SK-N-SH (cell line): Measurements from ENCODE around the gene HAUS3. TPM values are rescaled to one million over a fixed set of nuclear protein-coding genes. Genes with fewer than 3 reads are reported as not detected.

Experiments
- CTCF ChIA-PET: fragments of 300-600, 350-600 bp; formaldehyde crosslinking; extraction: SDS; loops from one replicate; lab custom pipeline; 2021; lab: Yijun Ruan, JAX
- POLR2A ChIA-PET: fragments of 350-600 bp; sonication (Branson Sonifier 250); formaldehyde crosslinking; extraction: SDS; loops from one replicate; lab custom pipeline; 2020; ENCODE audit warnings: antibody characterized with exemption, inconsistent platforms; lab: Yijun Ruan, JAX
- DNase-seq: peaks from one replicate; pipeline ENCODE4 v3.0.0; 2012
- H2AFZ ChIP-seq: fragments of 200-600 bp; sonication (generic); 2 replicates; pipeline ENCODE4 v1.8.1; 2016; ENCODE audit warnings: antibody characterized with exemption, mild to moderate bottlenecking, low read depth
- H3F3A ChIP-seq: fragments of 200-600 bp; sonication (generic); replicated peaks from 2 replicates; pipeline ENCODE3; 2016; ENCODE audit warnings: antibody characterized with exemption, mild to moderate bottlenecking; ENCODE audit not compliant: insufficient read depth
- H3K27ac ChIP-seq, 2 experiments: fragments of 200-500 bp in 1 of 2; fragments of 200-600 bp in 1 of 2; sonication (Bioruptor generic) in 1 of 2; sonication (generic), shearing (Covaris generic) in 1 of 2; 2 replicates each; pipeline versions ENCODE4 v1.5.1 to v1.6.1; 2014 to 2016; ENCODE audit warnings: low read depth in 2 of 2, inconsistent platforms in 1 of 2, low read length in 1 of 2, mild to moderate bottlenecking in 1 of 2, mixed read lengths in 1 of 2
- H3K27me3 ChIP-seq: fragments of 200-600 bp; sonication (generic), shearing (Covaris generic); 2 replicates; pipeline ENCODE4 v1.6.1; 2016; ENCODE audit warnings: mixed run types; ENCODE audit not compliant: insufficient read depth
- H3K36me3 ChIP-seq, 2 experiments: fragments of 200-500 bp in 1 of 2; fragments of 200-600 bp in 1 of 2; sonication (Bioruptor generic) in 1 of 2; sonication (generic) in 1 of 2; replicated peaks in 1 of 2; 2 replicates each; pipeline versions ENCODE3 to v1.5.1; 2014 to 2016; ENCODE audit warnings: low read length in 1 of 2, mild to moderate bottlenecking in 1 of 2; ENCODE audit not compliant: insufficient read depth in 2 of 2, control insufficient read depth in 1 of 2
- H3K4me1 ChIP-seq, 2 experiments: fragments of 200-500 bp in 1 of 2; fragments of 200-600 bp in 1 of 2; sonication (Bioruptor generic) in 1 of 2; sonication (generic), shearing (Covaris generic) in 1 of 2; 2 replicates each; pipeline versions ENCODE4 v1.5.1 to v1.6.1; 2014 to 2016; ENCODE audit warnings: low read depth in 1 of 2, low read length in 1 of 2, mixed run types in 1 of 2; ENCODE audit not compliant: insufficient read depth in 2 of 2, control insufficient read depth in 1 of 2
- H3K4me2 ChIP-seq: fragments of 200-600 bp; sonication (generic), shearing (Covaris generic); 2 replicates; pipeline ENCODE4 v1.6.1; 2017; ENCODE audit warnings: mixed run types
- H3K4me3 ChIP-seq, 2 experiments: fragments of 200-500 bp in 1 of 2; fragments of 200-600 bp in 1 of 2; sonication (Bioruptor generic) in 1 of 2; sonication (generic), shearing (Covaris generic) in 1 of 2; 2 replicates each; pipeline versions ENCODE4 v1.5.1 to v1.8.1; 2014 to 2016; ENCODE audit warnings: low read depth in 2 of 2, inconsistent platforms in 1 of 2, low read length in 1 of 2, mild to moderate bottlenecking in 1 of 2, mixed read lengths in 1 of 2, moderate library complexity in 1 of 2
- H3K79me2 ChIP-seq: fragments of 200-600 bp; sonication (generic); 2 replicates; pipeline ENCODE4 v1.8.1; 2017; ENCODE audit warnings: mild to moderate bottlenecking; ENCODE audit not compliant: insufficient read depth
- H3K9ac ChIP-seq: fragments of 200-600 bp; sonication (generic); 2 replicates; pipeline ENCODE4 v1.6.1; 2017; ENCODE audit warnings: mixed run types
- H3K9me2 ChIP-seq: fragments of 200-600 bp; sonication (generic); 2 replicates; pipeline ENCODE4 v1.6.1; 2017; ENCODE audit warnings: mixed run types
- H3K9me3 ChIP-seq: fragments of 200-600 bp; sonication (generic); 2 replicates; pipeline ENCODE4 v1.6.1; 2017; ENCODE audit warnings: mixed run types, mild to moderate bottlenecking, moderate library complexity
- H4K20me1 ChIP-seq: fragments of 200-600 bp; sonication (generic); 2 replicates; pipeline ENCODE4 v1.6.1; 2017; ENCODE audit warnings: mild to moderate bottlenecking, mixed run types; ENCODE audit not compliant: insufficient read depth
- CHD2 ChIP-seq: fragments of 150-350 bp; IDR thresholded peaks from 2 replicates; pipeline ENCODE4 v1.6.1; 2018; ENCODE audit warnings: low read length; ENCODE audit not compliant: partially characterized antibody
- EP300 ChIP-seq, 2 experiments: IDR thresholded peaks; 2 replicates each; pipeline versions ENCODE4 v1.4.0 to v1.6.1; 2012; ENCODE audit warnings: borderline replicate concordance in 1 of 2, low read depth in 1 of 2, low read length in 1 of 2
- FOSL2 ChIP-seq: IDR thresholded peaks from 2 replicates; pipeline ENCODE4 v1.4.0; 2012; ENCODE audit warnings: low read depth, mild to moderate bottlenecking, moderate library complexity, borderline replicate concordance
- FOXJ3 ChIP-seq: sonication (generic); formaldehyde crosslinking; IDR thresholded peaks from 2 replicates; pipeline ENCODE4 v1.5.1; 2020; ENCODE audit warnings: mild to moderate bottlenecking, missing genetic modification reagents
- JUND ChIP-seq: IDR thresholded peaks from 2 replicates; pipeline ENCODE4 v1.4.0; 2012
- RAD21 ChIP-seq: IDR thresholded peaks from 2 replicates; pipeline ENCODE4 v1.6.1; 2012; ENCODE audit warnings: mild to moderate bottlenecking, low read length
- RCOR1 ChIP-seq: fragments of 150-350 bp; IDR thresholded peaks from 2 replicates; pipeline ENCODE4 v1.6.1; 2017; ENCODE audit warnings: antibody characterized with exemption, low read length
- SMC3 ChIP-seq: IDR thresholded peaks from 2 replicates; pipeline ENCODE4 v1.6.1; 2012; ENCODE audit warnings: low read depth, low read length, improper control_type of control experiment
- WGBS: methylation state at CpG from one replicate; pipeline ENCODE4 v1.1.6; 2017; ENCODE audit warnings: low lambda C conversion rate; 5-methylcytosine and 5-hydroxymethylcytosine counted together
- polyA plus RNA-seq, 3 experiments: library from polyadenylated mRNA; depleted of rRNA; stranded (reverse); fragments of >200 nt; gene quantifications; 2 replicates each; pipeline ENCODE4 v1.2.3, GENCODE V29; 2012
- TF ChIP-seq, protein P1 (sequence below): IDR thresholded peaks from 2 replicates; pipeline ENCODE4 v1.4.0; 2012; ENCODE audit warnings: low read depth, borderline replicate concordance
- TF ChIP-seq, protein P2 (sequence below): fragments of 150-350 bp; IDR thresholded peaks from 2 replicates; pipeline ENCODE4 v1.6.1; 2016; ENCODE audit warnings: mild to moderate bottlenecking, low read depth, low read length
- TF ChIP-seq, protein P3 (sequence below): IDR thresholded peaks from 2 replicates; pipeline ENCODE4 v1.4.0; 2012; ENCODE audit warnings: low read depth
- TF ChIP-seq, protein P4 (sequence below): fragments of 200-600 bp; sonication (generic); IDR thresholded peaks from 2 replicates; pipeline ENCODE4 v1.6.1; 2017; ENCODE audit warnings: antibody characterized with exemption, mild to moderate bottlenecking, moderate library complexity
- TF ChIP-seq, protein P5 (sequence below): IDR thresholded peaks from 2 replicates; pipeline ENCODE4; 2012
- TF ChIP-seq, protein P6 (sequence below): IDR thresholded peaks from 2 replicates; pipeline ENCODE4 v1.6.1; 2012; ENCODE audit warnings: mild to moderate bottlenecking, low read depth, low read length, moderate library complexity

Gene HAUS3
- polyA plus RNA-seq, 1 of the 3 experiments (the other 2 are of a cell fraction): 6.3 TPM

DNA sequence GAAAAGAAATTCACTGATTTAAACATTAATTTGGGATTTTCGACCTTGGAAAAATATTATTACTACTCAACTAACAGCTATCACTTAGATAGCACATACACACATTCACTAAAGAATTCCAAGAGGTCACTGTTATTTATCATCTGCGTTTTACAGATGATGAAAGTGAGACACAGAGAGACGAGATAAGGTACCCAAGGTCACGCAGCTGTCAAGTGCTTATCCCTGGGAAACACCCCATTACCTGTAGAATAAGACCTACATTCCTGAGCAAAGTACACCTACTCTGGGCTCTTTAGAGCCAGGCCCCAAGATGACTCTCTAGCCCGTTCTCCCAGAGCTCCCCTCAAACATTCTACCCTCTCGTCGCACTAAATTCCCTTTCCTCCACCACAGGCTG, 48.6 kb downstream of the HAUS3 start:
- Histone ChIP-seq H3K9me3 (no peaks in the 10 kb centered on the region), H3K36me3 (no peaks in the 10 kb centered on the region), H3K4me2 (no peak overlapping the region), H3K27me3 (no peaks in the 10 kb centered on the region), H3K4me1 (no peaks in the 10 kb centered on the region), H3K4me3 (no peak overlapping the region), H3F3A (no peaks in the 10 kb centered on the region), H3K27ac (no peak overlapping the region), H3K79me2 (no peaks in the 10 kb centered on the region), H2AFZ (no peak overlapping the region), H4K20me1 (no peaks in the 10 kb centered on the region), H3K9me2 (no peaks in the 10 kb centered on the region), H3K9ac (no peak overlapping the region)
- 75% methylated on average over 7 of the region's 7 CpGs for WGBS
- no peak for TF ChIP-seq CHD2
- TF ChIP-seq, protein P1, sequence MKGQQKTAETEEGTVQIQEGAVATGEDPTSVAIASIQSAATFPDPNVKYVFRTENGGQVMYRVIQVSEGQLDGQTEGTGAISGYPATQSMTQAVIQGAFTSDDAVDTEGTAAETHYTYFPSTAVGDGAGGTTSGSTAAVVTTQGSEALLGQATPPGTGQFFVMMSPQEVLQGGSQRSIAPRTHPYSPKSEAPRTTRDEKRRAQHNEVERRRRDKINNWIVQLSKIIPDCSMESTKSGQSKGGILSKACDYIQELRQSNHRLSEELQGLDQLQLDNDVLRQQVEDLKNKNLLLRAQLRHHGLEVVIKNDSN: no peak
- TF ChIP-seq, protein P2, sequence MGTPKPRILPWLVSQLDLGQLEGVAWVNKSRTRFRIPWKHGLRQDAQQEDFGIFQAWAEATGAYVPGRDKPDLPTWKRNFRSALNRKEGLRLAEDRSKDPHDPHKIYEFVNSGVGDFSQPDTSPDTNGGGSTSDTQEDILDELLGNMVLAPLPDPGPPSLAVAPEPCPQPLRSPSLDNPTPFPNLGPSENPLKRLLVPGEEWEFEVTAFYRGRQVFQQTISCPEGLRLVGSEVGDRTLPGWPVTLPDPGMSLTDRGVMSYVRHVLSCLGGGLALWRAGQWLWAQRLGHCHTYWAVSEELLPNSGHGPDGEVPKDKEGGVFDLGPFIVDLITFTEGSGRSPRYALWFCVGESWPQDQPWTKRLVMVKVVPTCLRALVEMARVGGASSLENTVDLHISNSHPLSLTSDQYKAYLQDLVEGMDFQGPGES: no peak
- no peak for DNase-seq
- CTCF ChIA-PET: no interaction called here
- POLR2A ChIA-PET: no interaction called here

DNA sequence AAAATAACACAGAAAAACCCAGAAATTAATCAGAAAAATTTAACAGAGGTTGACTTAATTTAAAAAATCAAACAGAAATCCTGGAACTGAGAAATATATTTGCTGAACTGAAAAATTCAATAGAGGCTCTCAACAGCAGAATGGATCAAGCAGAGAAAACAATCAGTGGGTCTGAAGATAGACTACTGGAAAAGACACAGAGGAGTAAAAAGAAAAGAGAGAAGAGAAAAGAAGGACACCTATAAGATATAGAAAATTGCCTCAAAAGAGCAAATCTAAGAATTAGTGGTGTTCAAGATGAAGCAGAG, 55.1 kb downstream of the HAUS3 start:
- no peaks in the 10 kb centered on the region for H3K9me3 ChIP-seq
- H3K9me2 ChIP-seq: no peaks in the 10 kb centered on the region
- H3K36me3 ChIP-seq: no peaks in the 10 kb centered on the region
- no peak overlapping the region for H2AFZ ChIP-seq
- TF ChIP-seq FOXJ3 (CRISPR knock-in tag): no peak
- TF ChIP-seq, protein P3, sequence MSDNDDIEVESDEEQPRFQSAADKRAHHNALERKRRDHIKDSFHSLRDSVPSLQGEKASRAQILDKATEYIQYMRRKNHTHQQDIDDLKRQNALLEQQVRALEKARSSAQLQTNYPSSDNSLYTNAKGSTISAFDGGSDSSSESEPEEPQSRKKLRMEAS: no peak
- TF ChIP-seq RCOR1: no peak
- TF ChIP-seq, protein P4, sequence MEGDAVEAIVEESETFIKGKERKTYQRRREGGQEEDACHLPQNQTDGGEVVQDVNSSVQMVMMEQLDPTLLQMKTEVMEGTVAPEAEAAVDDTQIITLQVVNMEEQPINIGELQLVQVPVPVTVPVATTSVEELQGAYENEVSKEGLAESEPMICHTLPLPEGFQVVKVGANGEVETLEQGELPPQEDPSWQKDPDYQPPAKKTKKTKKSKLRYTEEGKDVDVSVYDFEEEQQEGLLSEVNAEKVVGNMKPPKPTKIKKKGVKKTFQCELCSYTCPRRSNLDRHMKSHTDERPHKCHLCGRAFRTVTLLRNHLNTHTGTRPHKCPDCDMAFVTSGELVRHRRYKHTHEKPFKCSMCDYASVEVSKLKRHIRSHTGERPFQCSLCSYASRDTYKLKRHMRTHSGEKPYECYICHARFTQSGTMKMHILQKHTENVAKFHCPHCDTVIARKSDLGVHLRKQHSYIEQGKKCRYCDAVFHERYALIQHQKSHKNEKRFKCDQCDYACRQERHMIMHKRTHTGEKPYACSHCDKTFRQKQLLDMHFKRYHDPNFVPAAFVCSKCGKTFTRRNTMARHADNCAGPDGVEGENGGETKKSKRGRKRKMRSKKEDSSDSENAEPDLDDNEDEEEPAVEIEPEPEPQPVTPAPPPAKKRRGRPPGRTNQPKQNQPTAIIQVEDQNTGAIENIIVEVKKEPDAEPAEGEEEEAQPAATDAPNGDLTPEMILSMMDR: no peak
- no peak for TF ChIP-seq JUND
- TF ChIP-seq FOSL2: no peak
- no peak for TF ChIP-seq EP300 (IDR thresholded peaks at IDR 0.05; ENCODE audit: borderline replicate concordance in 1 of 2, low read depth in 1 of 2, low read length in 1 of 2)
- no peak for TF ChIP-seq RAD21
- TF ChIP-seq, protein P5, sequence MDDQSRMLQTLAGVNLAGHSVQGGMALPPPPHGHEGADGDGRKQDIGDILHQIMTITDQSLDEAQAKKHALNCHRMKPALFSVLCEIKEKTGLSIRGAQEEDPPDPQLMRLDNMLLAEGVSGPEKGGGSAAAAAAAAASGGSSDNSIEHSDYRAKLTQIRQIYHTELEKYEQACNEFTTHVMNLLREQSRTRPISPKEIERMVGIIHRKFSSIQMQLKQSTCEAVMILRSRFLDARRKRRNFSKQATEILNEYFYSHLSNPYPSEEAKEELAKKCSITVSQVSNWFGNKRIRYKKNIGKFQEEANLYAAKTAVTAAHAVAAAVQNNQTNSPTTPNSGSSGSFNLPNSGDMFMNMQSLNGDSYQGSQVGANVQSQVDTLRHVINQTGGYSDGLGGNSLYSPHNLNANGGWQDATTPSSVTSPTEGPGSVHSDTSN: no peak
- TF ChIP-seq, protein P6, sequence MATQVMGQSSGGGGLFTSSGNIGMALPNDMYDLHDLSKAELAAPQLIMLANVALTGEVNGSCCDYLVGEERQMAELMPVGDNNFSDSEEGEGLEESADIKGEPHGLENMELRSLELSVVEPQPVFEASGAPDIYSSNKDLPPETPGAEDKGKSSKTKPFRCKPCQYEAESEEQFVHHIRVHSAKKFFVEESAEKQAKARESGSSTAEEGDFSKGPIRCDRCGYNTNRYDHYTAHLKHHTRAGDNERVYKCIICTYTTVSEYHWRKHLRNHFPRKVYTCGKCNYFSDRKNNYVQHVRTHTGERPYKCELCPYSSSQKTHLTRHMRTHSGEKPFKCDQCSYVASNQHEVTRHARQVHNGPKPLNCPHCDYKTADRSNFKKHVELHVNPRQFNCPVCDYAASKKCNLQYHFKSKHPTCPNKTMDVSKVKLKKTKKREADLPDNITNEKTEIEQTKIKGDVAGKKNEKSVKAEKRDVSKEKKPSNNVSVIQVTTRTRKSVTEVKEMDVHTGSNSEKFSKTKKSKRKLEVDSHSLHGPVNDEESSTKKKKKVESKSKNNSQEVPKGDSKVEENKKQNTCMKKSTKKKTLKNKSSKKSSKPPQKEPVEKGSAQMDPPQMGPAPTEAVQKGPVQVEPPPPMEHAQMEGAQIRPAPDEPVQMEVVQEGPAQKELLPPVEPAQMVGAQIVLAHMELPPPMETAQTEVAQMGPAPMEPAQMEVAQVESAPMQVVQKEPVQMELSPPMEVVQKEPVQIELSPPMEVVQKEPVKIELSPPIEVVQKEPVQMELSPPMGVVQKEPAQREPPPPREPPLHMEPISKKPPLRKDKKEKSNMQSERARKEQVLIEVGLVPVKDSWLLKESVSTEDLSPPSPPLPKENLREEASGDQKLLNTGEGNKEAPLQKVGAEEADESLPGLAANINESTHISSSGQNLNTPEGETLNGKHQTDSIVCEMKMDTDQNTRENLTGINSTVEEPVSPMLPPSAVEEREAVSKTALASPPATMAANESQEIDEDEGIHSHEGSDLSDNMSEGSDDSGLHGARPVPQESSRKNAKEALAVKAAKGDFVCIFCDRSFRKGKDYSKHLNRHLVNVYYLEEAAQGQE: no peak
- no peak for TF ChIP-seq SMC3
- TF ChIP-seq, all 33 proteins: peak for 0
- ChIA-PET CTCF (interaction anchor here (1.5 kb wide), 1 partner anchor 10 kb away, joined by 4 read pairs; no protein-coding TSS in a partner anchor), POLR2A (no interaction called here)
- no peaks in the 10 kb centered on the region for H4K20me1 ChIP-seq
- no peak overlapping the region for H3K27ac ChIP-seq
- no peak for DNase-seq
- no peak overlapping the region for H3K4me3 ChIP-seq
- H3K27me3 ChIP-seq: no peaks in the 10 kb centered on the region
- no peaks in the 10 kb centered on the region for H3F3A ChIP-seq
- no peak overlapping the region for H3K9ac ChIP-seq
- H3K4me1 ChIP-seq: no peaks in the 10 kb centered on the region
- no peaks in the 10 kb centered on the region for H3K79me2 ChIP-seq
- H3K4me2 ChIP-seq: no peak overlapping the region
